ENCODE measurements around the gene JAKMIP2. TPM values are rescaled to one million over a fixed set of nuclear protein-coding genes. Genes with fewer than 3 reads are reported as not detected.

JAKMIP2 gene
- total and polyA plus RNA-seq, 8 donors = 0.73 to 11.7 (median 8.1) TPM

GRCh38 chr5:147779694-147780093 lies 2.8 kb downstream of the JAKMIP2 start:
- no peak overlapping the region for H3K4me3 ChIP-seq
- H3K27ac ChIP-seq = no peak overlapping the region
- H3K4me1 ChIP-seq = peaks cover 0 to 7% of the 10 kb centered on the region in 2 donors
- intact Hi-C loops (cut with DNase I) = no loop called here
- H3K9me3 ChIP-seq = no peaks in the 10 kb centered on the region
- H3K36me3 ChIP-seq = no peaks in the 10 kb centered on the region
- DNase-seq (no peak), ATAC-seq (no peak)
- H3K27me3 ChIP-seq = peaks cover 0 to 15% of the 10 kb centered on the region in 2 donors
- TF ChIP-seq, protein P1, sequence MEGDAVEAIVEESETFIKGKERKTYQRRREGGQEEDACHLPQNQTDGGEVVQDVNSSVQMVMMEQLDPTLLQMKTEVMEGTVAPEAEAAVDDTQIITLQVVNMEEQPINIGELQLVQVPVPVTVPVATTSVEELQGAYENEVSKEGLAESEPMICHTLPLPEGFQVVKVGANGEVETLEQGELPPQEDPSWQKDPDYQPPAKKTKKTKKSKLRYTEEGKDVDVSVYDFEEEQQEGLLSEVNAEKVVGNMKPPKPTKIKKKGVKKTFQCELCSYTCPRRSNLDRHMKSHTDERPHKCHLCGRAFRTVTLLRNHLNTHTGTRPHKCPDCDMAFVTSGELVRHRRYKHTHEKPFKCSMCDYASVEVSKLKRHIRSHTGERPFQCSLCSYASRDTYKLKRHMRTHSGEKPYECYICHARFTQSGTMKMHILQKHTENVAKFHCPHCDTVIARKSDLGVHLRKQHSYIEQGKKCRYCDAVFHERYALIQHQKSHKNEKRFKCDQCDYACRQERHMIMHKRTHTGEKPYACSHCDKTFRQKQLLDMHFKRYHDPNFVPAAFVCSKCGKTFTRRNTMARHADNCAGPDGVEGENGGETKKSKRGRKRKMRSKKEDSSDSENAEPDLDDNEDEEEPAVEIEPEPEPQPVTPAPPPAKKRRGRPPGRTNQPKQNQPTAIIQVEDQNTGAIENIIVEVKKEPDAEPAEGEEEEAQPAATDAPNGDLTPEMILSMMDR (IDR thresholded peaks at IDR 0.05) = no peak

GRCh38 chr5:147776989-147777388 lies 5.5 kb downstream of the JAKMIP2 start:
- TF ChIP-seq, protein P1 (IDR thresholded peaks at IDR 0.05) = no peak

DNA sequence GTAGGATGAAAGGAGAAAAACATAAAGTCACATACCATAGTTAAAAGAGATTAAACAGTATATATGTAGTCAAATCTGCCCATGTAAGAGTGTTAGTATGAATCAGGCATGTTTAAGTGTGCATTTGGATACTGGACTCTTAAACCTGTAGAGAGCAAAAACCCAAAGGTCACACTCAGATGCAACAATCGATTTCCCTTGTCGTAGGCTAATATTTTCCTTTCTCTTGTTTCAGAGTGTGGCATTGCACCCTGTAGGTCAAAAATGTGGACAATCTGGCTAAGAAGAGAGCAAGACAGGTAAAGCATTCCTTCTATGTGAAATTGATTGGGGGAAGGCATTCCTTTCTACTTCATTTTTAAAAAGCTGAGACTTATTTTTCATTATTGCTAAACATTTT lies 8.9 kb downstream of the JAKMIP2 start:
- no peak for ATAC-seq
- H3K27me3 ChIP-seq = no peaks in the 10 kb centered on the region
- H3K9me3 ChIP-seq = no peaks in the 10 kb centered on the region
- no peaks in the 10 kb centered on the region for H3K4me1 ChIP-seq
- DNase-seq = no peak
- TF ChIP-seq, protein P1 (IDR thresholded peaks at IDR 0.05) = no peak
- H3K36me3 ChIP-seq = no peaks in the 10 kb centered on the region
- intact Hi-C loops (cut with DNase I) = no loop called here
- H3K27ac ChIP-seq = no peak overlapping the region
- no peak overlapping the region for H3K4me3 ChIP-seq

More at GRCh38 chr5:147776989-147777388, 5.5 kb downstream of the JAKMIP2 start:
- ATAC-seq (no peak), DNase-seq (no peak)
- peaks cover 0 to 2% of the 10 kb centered on the region in 2 donors for H3K27me3 ChIP-seq
- H3K9me3 ChIP-seq = no peaks in the 10 kb centered on the region
- H3K4me1 ChIP-seq = no peaks in the 10 kb centered on the region
- H3K4me3 ChIP-seq = no peak overlapping the region
- intact Hi-C loops (cut with DNase I) = no loop called here
- H3K36me3 ChIP-seq = no peaks in the 10 kb centered on the region
- no peak overlapping the region for H3K27ac ChIP-seq

GRCh38 chr5:147773139-147773538 lies 9.4 kb downstream of the JAKMIP2 start:
- Histone ChIP-seq H3K4me1 (no peaks in the 10 kb centered on the region), H3K9me3 (no peaks in the 10 kb centered on the region), H3K4me3 (no peak overlapping the region), H3K27me3 (no peaks in the 10 kb centered on the region), H3K27ac (no peak overlapping the region), H3K36me3 (no peaks in the 10 kb centered on the region)
- intact Hi-C loops (cut with DNase I) = no loop called here
- ATAC-seq = no peak
- TF ChIP-seq, protein P1 (IDR thresholded peaks at IDR 0.05) = no peak
- no peak for DNase-seq

- intact Hi-C loops (cut with DNase I) = no loop called here
- H3K9me3 ChIP-seq = no peaks in the 10 kb centered on the region
- H3K4me1 ChIP-seq = no peaks in the 10 kb centered on the region
- no peaks in the 10 kb centered on the region for H3K36me3 ChIP-seq
- TF ChIP-seq, protein P1 (IDR thresholded peaks at IDR 0.05) = no peak
- H3K27ac ChIP-seq = no peak overlapping the region
- no peak overlapping the region for H3K4me3 ChIP-seq
- ATAC-seq (no peak), DNase-seq (no peak)
- no peaks in the 10 kb centered on the region for H3K27me3 ChIP-seq
These were observed 15.5 kb downstream of the JAKMIP2 start for GRCh38 chr5:147767048-147767447.

Measured in left lung (tissue), 10 donors.